MCF 10A (cell line): ENCODE data around the gene SLC30A2. TPM values are rescaled to one million over a fixed set of nuclear protein-coding genes. Genes with fewer than 3 reads are reported as not detected.

Experiments
- BruUV-seq: library from RNA; stranded (reverse); fragments of 400-500 nt; replicated peaks from 2 replicates; lab custom pipeline; 2021; lab: Mats Ljungman, UMichigan
- CTCF ChIA-PET: fragments of 300-600 bp; sonication (Branson Sonifier 250); formaldehyde crosslinking; extraction: SDS; loops from one replicate; lab custom pipeline; 2021; ENCODE audit warnings: antibody characterized with exemption, inconsistent platforms; lab: Yijun Ruan, JAX
- POLR2A ChIA-PET: fragments of 300-600, 350-650 bp; sonication (Branson Sonifier 250); formaldehyde crosslinking; extraction: SDS; loops from one replicate; lab custom pipeline; 2020; ENCODE audit warnings: antibody characterized with exemption, inconsistent platforms; lab: Yijun Ruan, JAX
- DNase-seq: peaks from one replicate; pipeline ENCODE4 v3.0.0-alpha.2; 2018; ENCODE audit not compliant: unreplicated experiment
- H3K27ac Mint-ChIP-seq: one replicate; pipeline ENCODE4 v1.8.0; 2022; ENCODE audit warnings: mild to moderate bottlenecking, low read depth, mixed read lengths; ENCODE audit not compliant: unreplicated experiment
- H3K27me3 Mint-ChIP-seq: one replicate; pipeline ENCODE4 v1.8.0; 2022; ENCODE audit warnings: mixed read lengths; ENCODE audit not compliant: insufficient read depth, unreplicated experiment
- H3K36me3 Mint-ChIP-seq: one replicate; pipeline ENCODE4 v1.8.0; 2022; ENCODE audit warnings: mild to moderate bottlenecking, moderate library complexity, mixed read lengths; ENCODE audit not compliant: insufficient read depth, unreplicated experiment
- H3K4me1 Mint-ChIP-seq: one replicate; pipeline ENCODE4 v1.8.0; 2022; ENCODE audit warnings: mixed read lengths; ENCODE audit not compliant: insufficient read depth, unreplicated experiment
- H3K4me3 Mint-ChIP-seq: one replicate; pipeline ENCODE4 v1.8.0; 2022; ENCODE audit warnings: mild to moderate bottlenecking, moderate library complexity, mixed read lengths; ENCODE audit not compliant: unreplicated experiment
- H3K9me3 Mint-ChIP-seq: one replicate; pipeline ENCODE4 v1.8.0; 2022; ENCODE audit warnings: mixed read lengths; ENCODE audit not compliant: unreplicated experiment
- CTCF ChIP-seq: fragments of 200-600 bp; IDR thresholded peaks from one replicate; pipeline ENCODE4 v1.8.0; 2022; ENCODE audit warnings: antibody characterized with exemption, mild to moderate bottlenecking; ENCODE audit not compliant: unreplicated experiment
- intact Hi-C: fragments of 100-400 bp; cut with micrococcal nuclease; formaldehyde crosslinking; loops from 2 replicates; pipeline ENCODE4 v1.14.1; 2022
- total RNA-seq: library from RNA; stranded (reverse); gene quantifications from 2 replicates; pipeline ENCODE4 v1.2.3, GENCODE V29; 2022

The SLC30A2 gene
- total RNA-seq, 1 experiment from 2014 or later = not detected

GRCh38 chr1:25990702-25991395, 55.1 kb downstream of the SLC30A2 start:
- no peaks in the 10 kb centered on the region for H3K9me3 Mint-ChIP-seq
- no peak for TF ChIP-seq CTCF
- peaks cover 4% of the 10 kb centered on the region for H3K4me1 Mint-ChIP-seq
- no peak for DNase-seq
- BruUV-seq = no TSS peak
- ChIA-PET POLR2A (interaction anchor here (1.2 kb wide), 1 partner anchor 12 kb away, joined by 3 read pairs; no protein-coding TSS in a partner anchor), CTCF (interaction anchor here (2.4 kb wide), 1 partner anchor 95 kb away, joined by 7 read pairs; no protein-coding TSS in a partner anchor)
- H3K27me3 Mint-ChIP-seq = no peaks in the 10 kb centered on the region
- H3K36me3 Mint-ChIP-seq = peaks cover 32% of the 10 kb centered on the region
- no peak overlapping the region for H3K4me3 Mint-ChIP-seq
- intact Hi-C loops = no loop called here
- no peak overlapping the region for H3K27ac Mint-ChIP-seq

- no peak for DNase-seq
- Mint-ChIP-seq H3K4me1 (peaks cover 4% of the 10 kb centered on the region), H3K36me3 (peaks cover 38% of the 10 kb centered on the region), H3K27ac (no peak overlapping the region), H3K4me3 (no peak overlapping the region), H3K27me3 (no peaks in the 10 kb centered on the region), H3K9me3 (no peaks in the 10 kb centered on the region)
- ChIA-PET POLR2A (interaction anchor here (1.2 kb wide), 1 partner anchor 11 kb away, joined by 3 read pairs; no protein-coding TSS in a partner anchor), CTCF (interaction anchor here (1.9 to 2.4 kb wide), 2 partner anchors 85 to 94 kb away, joined by 5 to 7 read pairs; no protein-coding TSS in a partner anchor)
- intact Hi-C loops = no loop called here
- TF ChIP-seq CTCF = no peak
- BruUV-seq = no TSS peak
Observed at GRCh38 chr1:25990251-25990650, 55.7 kb downstream of the SLC30A2 start.

GRCh38 chr1:25989440-25990234, 56.3 kb downstream of the SLC30A2 start:
- Mint-ChIP-seq H3K27me3 (no peaks in the 10 kb centered on the region), H3K4me3 (no peak overlapping the region), H3K27ac (no peak overlapping the region), H3K36me3 (peaks cover 42% of the 10 kb centered on the region), H3K9me3 (no peaks in the 10 kb centered on the region), H3K4me1 (peaks cover 4% of the 10 kb centered on the region)
- no peak for TF ChIP-seq CTCF
- no TSS peak for BruUV-seq
- CTCF ChIA-PET = interaction anchor here (0.6 to 2.4 kb wide), 3 partner anchors 85 to 557 kb away, joined by 4 to 7 read pairs (median 5); no protein-coding TSS in a partner anchor
- intact Hi-C loops = no loop called here
- POLR2A ChIA-PET = no interaction called here
- DNase-seq = no peak

- BruUV-seq = no TSS peak
- Mint-ChIP-seq H3K9me3 (no peaks in the 10 kb centered on the region), H3K36me3 (peaks cover 54% of the 10 kb centered on the region), H3K27ac (no peak overlapping the region), H3K4me3 (no peak overlapping the region), H3K4me1 (peaks cover 4% of the 10 kb centered on the region), H3K27me3 (no peaks in the 10 kb centered on the region)
- CTCF ChIA-PET = interaction anchor here (0.5 to 1.2 kb wide), 2 partner anchors 10 to 149 kb away, joined by 3 to 4 read pairs; partner anchors contain the start of gene PAFAH2
- intact Hi-C loops = no loop called here
- DNase-seq = no peak
- TF ChIP-seq CTCF = no peak
- POLR2A ChIA-PET = interaction anchor here (1.4 to 1.5 kb wide), 2 partner anchors 9 to 83 kb away, joined by 3 to 4 read pairs; no protein-coding TSS in a partner anchor
Observed at GRCh38 chr1:25987951-25988350, 58.0 kb downstream of the SLC30A2 start.
